GM13977 (cell line): ENCODE data around the gene CRLF1.

Source experiments
- DNase-seq: peaks from one replicate; pipeline ENCODE4 v3.0.0; 2012; ENCODE audit warnings: low spot score
- in situ Hi-C: fragments of 300-500 bp; cut with MboI; formaldehyde crosslinking; loops from one replicate; pipeline ENCODE4 v1.12.0; 2022; ENCODE audit warnings: low sequenced_read_pairs, low pct_unique_long_range_greater_than_20kb, mixed read lengths, inconsistent platforms; ENCODE audit not compliant: unreplicated experiment
- TF ChIP-seq, protein P1 (sequence below): IDR thresholded peaks from 2 replicates; pipeline ENCODE4 v1.5.1; 2012; ENCODE audit warnings: mild to moderate bottlenecking, control low read depth; ENCODE audit not compliant: insufficient read depth; ENCODE audit errors: extremely low read depth, missing control alignments

Gene CRLF1

DNA sequence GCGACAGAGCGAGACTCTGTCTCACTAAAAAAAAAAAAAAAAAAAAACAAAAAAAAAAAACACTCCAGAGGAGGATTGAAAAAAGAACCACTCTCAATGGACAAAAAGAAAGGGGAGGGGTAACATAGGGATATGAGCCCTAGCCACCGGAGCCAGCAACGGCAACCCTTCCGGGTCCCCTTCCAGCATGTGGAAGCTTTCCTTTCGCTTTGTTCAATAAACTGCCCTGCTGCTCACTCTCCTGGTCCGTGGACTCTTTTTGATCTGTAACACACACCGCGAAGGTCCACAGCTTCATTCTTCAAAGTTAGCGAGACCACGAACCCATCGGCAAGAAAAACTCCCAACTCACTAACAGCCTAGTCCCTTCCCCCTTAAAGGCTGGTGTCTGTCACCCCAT is 19.0 kb downstream of the CRLF1 start:
- TF ChIP-seq, protein P1, sequence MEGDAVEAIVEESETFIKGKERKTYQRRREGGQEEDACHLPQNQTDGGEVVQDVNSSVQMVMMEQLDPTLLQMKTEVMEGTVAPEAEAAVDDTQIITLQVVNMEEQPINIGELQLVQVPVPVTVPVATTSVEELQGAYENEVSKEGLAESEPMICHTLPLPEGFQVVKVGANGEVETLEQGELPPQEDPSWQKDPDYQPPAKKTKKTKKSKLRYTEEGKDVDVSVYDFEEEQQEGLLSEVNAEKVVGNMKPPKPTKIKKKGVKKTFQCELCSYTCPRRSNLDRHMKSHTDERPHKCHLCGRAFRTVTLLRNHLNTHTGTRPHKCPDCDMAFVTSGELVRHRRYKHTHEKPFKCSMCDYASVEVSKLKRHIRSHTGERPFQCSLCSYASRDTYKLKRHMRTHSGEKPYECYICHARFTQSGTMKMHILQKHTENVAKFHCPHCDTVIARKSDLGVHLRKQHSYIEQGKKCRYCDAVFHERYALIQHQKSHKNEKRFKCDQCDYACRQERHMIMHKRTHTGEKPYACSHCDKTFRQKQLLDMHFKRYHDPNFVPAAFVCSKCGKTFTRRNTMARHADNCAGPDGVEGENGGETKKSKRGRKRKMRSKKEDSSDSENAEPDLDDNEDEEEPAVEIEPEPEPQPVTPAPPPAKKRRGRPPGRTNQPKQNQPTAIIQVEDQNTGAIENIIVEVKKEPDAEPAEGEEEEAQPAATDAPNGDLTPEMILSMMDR, result no peak
- in situ Hi-C loops, result no loop called here
- DNase-seq, result no peak

DNA sequence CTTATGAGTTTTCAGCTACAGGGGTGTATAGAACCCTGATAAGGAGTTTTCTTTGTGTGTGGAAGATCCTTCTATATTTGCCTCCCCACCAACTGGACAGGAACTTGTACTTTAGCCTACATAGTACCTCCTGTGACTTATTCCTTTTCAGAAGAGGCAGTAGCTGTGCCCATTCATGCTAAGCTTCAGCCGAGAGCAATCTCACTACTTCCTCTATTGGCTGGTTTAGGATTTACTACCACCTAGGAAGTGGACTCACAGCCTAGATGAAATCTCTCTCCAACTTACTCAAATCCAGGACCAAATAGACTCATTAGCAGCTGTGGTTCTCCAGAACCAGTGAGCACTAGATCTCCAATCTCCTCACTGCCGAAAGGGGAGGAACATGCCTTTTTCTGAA is 20.3 kb downstream of the CRLF1 start:
- in situ Hi-C loops, result no loop called here
- no peak for DNase-seq
- TF ChIP-seq, protein P1, result peak; percentile 12

DNA sequence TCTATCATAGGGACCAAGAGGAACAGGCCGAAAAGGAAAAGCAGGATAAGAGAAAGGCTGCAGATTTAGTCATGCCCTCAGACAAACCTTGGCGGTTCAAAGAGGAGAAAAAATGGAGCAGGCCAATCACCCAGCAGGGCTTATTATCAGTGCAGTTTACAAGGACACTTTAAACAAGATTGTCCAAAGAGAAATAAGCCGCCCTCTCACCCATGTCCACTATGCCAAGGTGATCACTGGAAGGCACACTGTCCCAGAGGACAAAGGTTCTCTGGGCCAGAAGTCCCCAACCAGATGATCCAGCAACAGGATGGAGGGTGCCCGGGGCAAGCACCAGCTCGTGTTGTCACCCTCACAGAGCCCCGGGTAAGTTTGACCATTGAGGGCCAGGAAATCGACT is 26.3 kb downstream of the CRLF1 start:
- DNase-seq, result no peak
- in situ Hi-C loops, result no loop called here
- TF ChIP-seq, protein P1, result no peak

DNA sequence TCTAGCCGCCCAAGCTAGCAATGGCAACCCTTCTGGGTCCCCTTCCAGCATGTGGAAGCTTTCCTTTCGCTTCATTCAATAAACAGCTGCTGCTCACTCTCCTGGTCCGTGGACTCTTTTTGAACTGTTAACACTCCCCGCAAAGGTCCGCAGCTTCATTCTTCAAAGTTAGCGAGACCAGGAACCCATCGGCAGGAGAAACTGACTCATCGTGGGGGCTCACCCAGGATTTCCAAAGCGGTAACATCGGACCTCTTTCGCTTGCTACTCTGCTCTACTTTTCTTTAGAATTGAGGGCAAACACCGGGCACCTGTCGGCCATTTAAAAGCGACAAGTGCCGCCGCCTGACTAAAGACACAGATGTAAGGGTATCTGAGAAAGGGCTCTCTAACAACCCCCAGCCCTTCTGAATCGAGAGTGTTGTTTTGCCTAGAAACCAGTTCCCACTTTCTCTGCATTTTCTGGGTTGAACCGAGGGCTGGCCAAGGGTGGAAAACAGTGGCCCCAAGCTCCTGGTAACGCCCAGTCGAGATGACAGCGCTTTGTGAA is 29.2 kb downstream of the CRLF1 start:
- in situ Hi-C loops, result no loop called here
- TF ChIP-seq, protein P1, result no peak
- no peak for DNase-seq

DNA sequence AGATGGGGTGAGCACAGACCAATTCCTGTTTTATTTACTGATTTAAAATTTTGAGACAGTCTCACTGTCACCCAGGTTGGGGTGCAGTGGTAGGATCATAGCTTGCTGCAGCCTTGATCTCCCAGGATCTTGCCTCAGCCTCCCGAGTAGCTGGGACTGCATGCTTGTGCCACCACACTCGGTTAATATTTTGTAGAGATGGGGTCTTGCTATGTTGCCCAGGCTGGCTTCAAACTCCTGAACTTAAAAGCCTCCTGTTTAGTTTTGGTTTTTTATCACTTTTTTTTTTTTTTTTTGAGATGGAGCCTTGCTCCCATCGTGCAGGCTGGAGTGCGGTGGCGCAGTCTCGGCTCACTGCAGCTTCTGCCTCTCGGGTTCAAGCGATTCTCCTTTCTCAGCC is 30.2 kb downstream of the CRLF1 start:
- DNase-seq, result no peak
- TF ChIP-seq, protein P1, result no peak
- in situ Hi-C loops, result no loop called here

DNA sequence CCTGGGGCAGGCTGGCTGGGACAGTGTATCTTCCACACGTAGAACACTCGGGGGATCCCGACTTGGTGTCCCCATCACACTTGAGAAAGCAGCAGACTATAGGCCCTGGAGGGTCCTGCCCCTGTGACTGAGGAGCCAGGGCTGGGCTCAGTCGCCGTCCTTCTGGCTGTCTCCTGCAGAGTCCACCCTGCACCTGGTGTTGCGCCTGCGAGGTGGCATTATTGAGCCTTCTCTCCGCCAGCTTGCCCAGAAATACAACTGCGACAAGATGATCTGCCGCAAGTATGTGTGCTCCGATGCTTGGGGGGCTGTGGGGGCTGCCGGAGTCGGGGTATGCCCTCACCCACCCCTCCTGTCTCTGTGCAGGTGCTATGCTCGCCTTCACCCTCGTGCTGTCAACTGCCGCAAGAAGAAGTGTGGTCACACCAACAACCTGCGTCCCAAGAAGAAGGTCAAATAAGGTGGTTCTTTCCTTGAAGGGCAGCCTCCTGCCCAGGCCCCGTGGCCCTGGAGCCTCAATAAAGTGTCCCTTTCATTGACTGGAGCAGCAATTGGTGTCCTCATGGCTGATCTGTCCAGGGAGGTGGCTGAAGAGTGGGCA is 31.8 kb downstream of the CRLF1 start:
- in situ Hi-C loops, result no loop called here
- no peak for DNase-seq
- TF ChIP-seq, protein P1, result no peak
